Liver (tissue), 9 donors: ENCODE results near the gene ROBO3. TPM values are rescaled to one million over a fixed set of nuclear protein-coding genes. Genes with fewer than 3 reads are reported as not detected.

ENCODE experiments used
- DNase-seq: peaks from one replicate; pipeline ENCODE4 v3.0.0-alpha.2; 2017; ENCODE audit warnings: low spot score
- H3K27ac ChIP-seq, 2 donors: one replicate each; pipeline ENCODE4 v1.7.0; 2013; ENCODE audit warnings: inconsistent platforms in 2 of 2, low read length in 2 of 2, control low read depth in 1 of 2, low read depth in 1 of 2, mild to moderate bottlenecking in 1 of 2
- H3K27me3 ChIP-seq, 4 donors: one replicate each; pipeline versions ENCODE4 v1.6.1 to v1.7.0; 2013; ENCODE audit warnings: low read length in 3 of 4, inconsistent platforms in 1 of 4, mild to moderate bottlenecking in 1 of 4, moderate library complexity in 1 of 4; ENCODE audit not compliant: control insufficient read depth in 4 of 4, insufficient read depth in 4 of 4
- H3K36me3 ChIP-seq, 4 donors: one replicate each; pipeline versions ENCODE4 v1.6.1 to v1.7.0; 2013; ENCODE audit warnings: low read length in 3 of 4, mild to moderate bottlenecking in 3 of 4, low read depth in 1 of 4, moderate library complexity in 1 of 4; ENCODE audit not compliant: control insufficient read depth in 4 of 4, insufficient read depth in 3 of 4
- H3K4me1 ChIP-seq, 4 donors: one replicate each; pipeline versions ENCODE4 v1.6.1 to v1.7.0; 2013; ENCODE audit warnings: low read length in 3 of 4, mild to moderate bottlenecking in 3 of 4, moderate library complexity in 1 of 4; ENCODE audit not compliant: control insufficient read depth in 4 of 4, insufficient read depth in 4 of 4
- H3K4me3 ChIP-seq, 3 donors: one replicate each; pipeline versions ENCODE4 v1.6.1 to v1.7.0; 2013; ENCODE audit warnings: low read length in 3 of 3, control low read depth in 1 of 3, low read depth in 1 of 3, mild to moderate bottlenecking in 1 of 3
- H3K9ac ChIP-seq, 2 donors: one replicate each; pipeline ENCODE4 v1.7.0; 2013; ENCODE audit warnings: low read length in 2 of 2, mild to moderate bottlenecking in 2 of 2, moderate library complexity in 2 of 2, control low read depth in 1 of 2, low read depth in 1 of 2
- H3K9me3 ChIP-seq, 4 donors: one replicate each; pipeline versions ENCODE4 v1.6.1 to v1.7.0; 2013; ENCODE audit warnings: low read length in 3 of 4; ENCODE audit not compliant: control insufficient read depth in 4 of 4
- EGR1 ChIP-seq, 2 donors: IDR thresholded peaks; 2 replicates each; pipeline ENCODE4 v1.6.1; 2016 to 2018; ENCODE audit warnings: antibody characterized with exemption in 2 of 2, low read depth in 2 of 2
- FOXA1 ChIP-seq: IDR thresholded peaks from 2 replicates; pipeline ENCODE4 v1.6.1; 2016; ENCODE audit warnings: antibody characterized with exemption
- FOXA2 ChIP-seq: IDR thresholded peaks from 2 replicates; pipeline ENCODE4 v1.6.1; 2016; ENCODE audit warnings: antibody characterized with exemption
- GABPA ChIP-seq, 2 donors: IDR thresholded peaks in 1 of 2; conservative IDR thresholded peaks in 1 of 2; 2 replicates each; pipeline ENCODE4 v1.6.1; 2016; ENCODE audit warnings: antibody characterized with exemption in 2 of 2, mild to moderate bottlenecking in 1 of 2, moderate library complexity in 1 of 2
- HNF4A ChIP-seq, 2 donors: conservative IDR thresholded peaks; 2 replicates each; pipeline ENCODE4 v1.6.1; 2016; ENCODE audit warnings: antibody characterized with exemption in 2 of 2, mild to moderate bottlenecking in 2 of 2
- HNF4G ChIP-seq: IDR thresholded peaks from 2 replicates; pipeline ENCODE4 v1.6.1; 2016; ENCODE audit warnings: antibody characterized with exemption
- JUND ChIP-seq, 2 donors: IDR thresholded peaks; 2 replicates each; pipeline ENCODE4 v1.6.1; 2016; ENCODE audit warnings: antibody characterized with exemption in 2 of 2
- NR2F2 ChIP-seq: IDR thresholded peaks from 2 replicates; pipeline ENCODE4 v1.6.1; 2016; ENCODE audit warnings: antibody characterized with exemption
- RAD21 ChIP-seq, 2 donors: IDR thresholded peaks; 2 replicates each; pipeline ENCODE4 v1.6.1; 2016; ENCODE audit warnings: antibody characterized with exemption in 2 of 2, mild to moderate bottlenecking in 2 of 2
- REST ChIP-seq: IDR thresholded peaks from 2 replicates; pipeline ENCODE4 v1.6.1; 2016; ENCODE audit warnings: antibody characterized with exemption, mild to moderate bottlenecking
- RXRA ChIP-seq, 2 donors: IDR thresholded peaks; 2 replicates each; pipeline ENCODE4 v1.6.1; 2017 to 2018; ENCODE audit warnings: antibody characterized with exemption in 2 of 2, mild to moderate bottlenecking in 1 of 2
- SP1 ChIP-seq: IDR thresholded peaks from 2 replicates; pipeline ENCODE4 v1.6.1; 2018; ENCODE audit warnings: antibody characterized with exemption, mild to moderate bottlenecking
- TAF1 ChIP-seq: conservative IDR thresholded peaks from 2 replicates; pipeline ENCODE4 v1.6.1; 2016; ENCODE audit warnings: antibody characterized with exemption, mild to moderate bottlenecking
- YY1 ChIP-seq: IDR thresholded peaks from 2 replicates; pipeline ENCODE4 v1.6.1; 2016; ENCODE audit warnings: antibody characterized with exemption, mild to moderate bottlenecking
- WGBS: extraction: QIAGEN DNeasy Blood & Tissue Kit; methylation state at CpG from one replicate; pipeline ENCODE4 v1.1.7; 2013; 5-methylcytosine and 5-hydroxymethylcytosine counted together
- polyA plus RNA-seq, 2 donors: library from polyadenylated mRNA; stranded (reverse) in 1 of 2; unstranded in 1 of 2; fragments of 200-250 nt in 1 of 2; fragments of >200 nt in 1 of 2; fragmentation: Nextera tagmentation in 1 of 2; extraction: Ambion mirVana in 1 of 2; gene quantifications; one replicate each; pipeline versions ENCODE4 v1.2.1 to v1.2.3, GENCODE V29; 2013 to 2015
- total RNA-seq, 2 donors: library from RNA; depleted of rRNA; stranded (reverse); fragments of >200 nt; gene quantifications; one replicate each; pipeline ENCODE4 v1.2.3, GENCODE V29; 2014
- TF ChIP-seq, protein P1 (sequence below): fragments of 150-350 bp; IDR thresholded peaks from 2 replicates; pipeline ENCODE4 v1.5.1; 2017; ENCODE audit warnings: improper control_type of control experiment, low read depth, low read length; ENCODE audit not compliant: missing input control
- TF ChIP-seq, protein P2 (sequence below): IDR thresholded peaks from 2 replicates; pipeline ENCODE4 v1.6.1; 2016; ENCODE audit warnings: antibody characterized with exemption
- TF ChIP-seq, protein P3 (sequence below): IDR thresholded peaks from 2 replicates; pipeline ENCODE4 v1.6.1; 2016; ENCODE audit warnings: antibody characterized with exemption
- TF ChIP-seq, protein P4 (sequence below): IDR thresholded peaks from 2 replicates; pipeline ENCODE4 v1.6.1; 2016; ENCODE audit warnings: antibody characterized with exemption
- donor health status: healthy.
- donor health status: healthy.
- donor health status: healthy.
- donor health status: healthy.
- donor health status: healthy.

Gene ROBO3
- total and polyA plus RNA-seq, 4 donors: 1.1 to 2.2 (median 1.4) TPM

- peaks cover 0 to 9% (median 1%) of the 10 kb centered on the region in 4 donors for H3K4me1 ChIP-seq
- DNase-seq: no peak
- peaks cover 0 to 2% (median 0%) of the 10 kb centered on the region in 4 donors for H3K27me3 ChIP-seq
- peak overlapping the region in 1 of 3 donors; percentile 13 for H3K4me3 ChIP-seq
- H3K27ac ChIP-seq: no peak overlapping the region
- WGBS: 87% methylated on average over 20 of the region's 20 CpGs
- no peaks in the 10 kb centered on the region for H3K36me3 ChIP-seq
- H3K9me3 ChIP-seq: no peaks in the 10 kb centered on the region
- no peak overlapping the region for H3K9ac ChIP-seq
- TF ChIP-seq EGR1 (IDR thresholded peaks at IDR 0.05; ENCODE audit: low read depth in 2 of 2) (no peak), REST (no peak), FOXA1 (no peak), HNF4A (conservative IDR thresholded peaks at IDR 0.05) (no peak), NR2F2 (no peak), TAF1 (no peak), SP1 (no peak), YY1 (no peak), FOXA2 (no peak), HNF4G (no peak), RXRA (IDR thresholded peaks at IDR 0.05) (no peak), RAD21 (IDR thresholded peaks at IDR 0.05) (no peak), GABPA (IDR thresholded peaks at IDR 0.05 in 1 of 2, conservative IDR thresholded peaks at IDR 0.05 in 1 of 2) (no peak), JUND (IDR thresholded peaks at IDR 0.05) (no peak)
- TF ChIP-seq, protein P1, sequence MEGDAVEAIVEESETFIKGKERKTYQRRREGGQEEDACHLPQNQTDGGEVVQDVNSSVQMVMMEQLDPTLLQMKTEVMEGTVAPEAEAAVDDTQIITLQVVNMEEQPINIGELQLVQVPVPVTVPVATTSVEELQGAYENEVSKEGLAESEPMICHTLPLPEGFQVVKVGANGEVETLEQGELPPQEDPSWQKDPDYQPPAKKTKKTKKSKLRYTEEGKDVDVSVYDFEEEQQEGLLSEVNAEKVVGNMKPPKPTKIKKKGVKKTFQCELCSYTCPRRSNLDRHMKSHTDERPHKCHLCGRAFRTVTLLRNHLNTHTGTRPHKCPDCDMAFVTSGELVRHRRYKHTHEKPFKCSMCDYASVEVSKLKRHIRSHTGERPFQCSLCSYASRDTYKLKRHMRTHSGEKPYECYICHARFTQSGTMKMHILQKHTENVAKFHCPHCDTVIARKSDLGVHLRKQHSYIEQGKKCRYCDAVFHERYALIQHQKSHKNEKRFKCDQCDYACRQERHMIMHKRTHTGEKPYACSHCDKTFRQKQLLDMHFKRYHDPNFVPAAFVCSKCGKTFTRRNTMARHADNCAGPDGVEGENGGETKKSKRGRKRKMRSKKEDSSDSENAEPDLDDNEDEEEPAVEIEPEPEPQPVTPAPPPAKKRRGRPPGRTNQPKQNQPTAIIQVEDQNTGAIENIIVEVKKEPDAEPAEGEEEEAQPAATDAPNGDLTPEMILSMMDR: no peak
- TF ChIP-seq, protein P2, sequence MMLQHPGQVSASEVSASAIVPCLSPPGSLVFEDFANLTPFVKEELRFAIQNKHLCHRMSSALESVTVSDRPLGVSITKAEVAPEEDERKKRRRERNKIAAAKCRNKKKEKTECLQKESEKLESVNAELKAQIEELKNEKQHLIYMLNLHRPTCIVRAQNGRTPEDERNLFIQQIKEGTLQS: no peak
- TF ChIP-seq, protein P3, sequence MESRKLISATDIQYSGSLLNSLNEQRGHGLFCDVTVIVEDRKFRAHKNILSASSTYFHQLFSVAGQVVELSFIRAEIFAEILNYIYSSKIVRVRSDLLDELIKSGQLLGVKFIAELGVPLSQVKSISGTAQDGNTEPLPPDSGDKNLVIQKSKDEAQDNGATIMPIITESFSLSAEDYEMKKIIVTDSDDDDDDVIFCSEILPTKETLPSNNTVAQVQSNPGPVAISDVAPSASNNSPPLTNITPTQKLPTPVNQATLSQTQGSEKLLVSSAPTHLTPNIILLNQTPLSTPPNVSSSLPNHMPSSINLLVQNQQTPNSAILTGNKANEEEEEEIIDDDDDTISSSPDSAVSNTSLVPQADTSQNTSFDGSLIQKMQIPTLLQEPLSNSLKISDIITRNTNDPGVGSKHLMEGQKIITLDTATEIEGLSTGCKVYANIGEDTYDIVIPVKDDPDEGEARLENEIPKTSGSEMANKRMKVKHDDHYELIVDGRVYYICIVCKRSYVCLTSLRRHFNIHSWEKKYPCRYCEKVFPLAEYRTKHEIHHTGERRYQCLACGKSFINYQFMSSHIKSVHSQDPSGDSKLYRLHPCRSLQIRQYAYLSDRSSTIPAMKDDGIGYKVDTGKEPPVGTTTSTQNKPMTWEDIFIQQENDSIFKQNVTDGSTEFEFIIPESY: no peak
- TF ChIP-seq, protein P4, sequence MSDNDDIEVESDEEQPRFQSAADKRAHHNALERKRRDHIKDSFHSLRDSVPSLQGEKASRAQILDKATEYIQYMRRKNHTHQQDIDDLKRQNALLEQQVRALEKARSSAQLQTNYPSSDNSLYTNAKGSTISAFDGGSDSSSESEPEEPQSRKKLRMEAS: no peak
Measured at GRCh38 chr11:124895471-124895971, 30.3 kb downstream of the ROBO3 start.
